GM19452 (cell line): ENCODE data around the gene SMTNL2.
"Not testable (repeated sequence)": the region's sequence is repeated elsewhere in the genome, so short reads cannot be mapped to it uniquely, and the experiment has no call there.

ENCODE experiments used
- ATAC-seq: cut with Tn5 transposase; IDR thresholded peaks from one replicate; pipeline ENCODE4 v1.9.1; 2021; ENCODE audit not compliant: unreplicated experiment

The SMTNL2 gene

DNA sequence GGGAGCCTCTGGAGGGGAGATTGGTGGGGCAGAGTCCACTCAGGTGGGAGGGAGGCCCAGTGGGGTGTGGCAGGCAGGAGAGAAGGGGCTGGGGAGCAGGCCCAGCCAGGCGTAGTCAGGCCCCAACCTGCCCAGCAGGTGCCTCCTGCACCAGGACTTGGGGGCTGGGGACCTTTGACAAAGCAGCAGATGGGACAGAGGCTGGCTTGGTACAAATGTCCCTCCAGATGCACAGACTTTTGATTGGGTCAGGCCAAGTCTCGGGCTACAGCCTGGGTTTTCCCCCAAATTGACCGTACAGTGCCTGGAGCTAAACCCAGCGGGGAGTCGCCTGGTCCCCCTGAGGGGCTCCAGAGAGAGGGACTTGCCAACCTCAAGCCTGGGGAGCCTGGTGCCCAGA is 24.4 kb upstream of the SMTNL2 start:
- ATAC-seq, result no peak

DNA sequence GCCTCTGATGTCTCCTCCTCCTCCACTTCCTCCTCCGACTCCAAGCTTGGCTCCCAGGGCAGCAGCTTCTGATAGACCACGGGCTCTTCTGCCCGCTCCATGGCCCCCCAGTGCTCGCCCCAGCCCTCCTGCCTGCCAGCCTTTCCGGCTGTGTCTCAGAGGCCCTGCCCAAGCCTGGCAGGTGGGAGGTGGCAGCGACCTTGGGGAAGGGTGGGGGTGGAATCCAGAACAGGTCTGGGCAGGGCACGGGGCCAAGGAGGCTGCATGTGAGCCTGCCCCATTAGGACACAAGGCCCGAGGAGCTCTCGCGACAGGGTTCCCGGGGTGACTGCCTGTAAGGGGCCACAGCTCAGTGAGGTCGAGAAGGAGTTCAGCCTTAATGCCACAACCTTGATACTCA is 23.9 kb upstream of the SMTNL2 start, which contains the start of gene GGT6:
GGT6 (minus strand) TSS at position 157 of the 400 bp plus-strand sequence; CDS start at position 101, 56 bp downstream.
- ATAC-seq, result no peak

DNA sequence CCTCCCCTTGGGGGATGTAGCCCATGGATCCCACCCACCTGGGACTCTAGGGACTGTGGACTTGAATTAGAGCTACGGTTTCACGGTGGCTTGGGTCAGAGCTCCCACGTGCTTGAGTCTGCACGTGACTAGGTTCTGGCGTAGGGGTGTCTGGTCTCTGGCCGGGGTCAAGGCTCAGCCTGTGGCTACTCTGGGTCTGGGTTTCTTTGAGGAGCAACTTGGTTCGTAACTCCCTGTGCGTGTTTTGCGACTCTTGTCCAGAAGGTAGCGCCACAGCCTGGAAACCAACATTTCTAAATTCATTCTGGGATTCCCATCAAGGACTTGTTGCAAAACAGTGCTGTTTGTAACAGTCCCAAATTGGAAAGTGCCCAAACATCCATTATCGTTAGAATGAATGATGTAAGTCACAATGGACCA is 23.5 kb upstream of the SMTNL2 start:
- ATAC-seq, result no peak

DNA sequence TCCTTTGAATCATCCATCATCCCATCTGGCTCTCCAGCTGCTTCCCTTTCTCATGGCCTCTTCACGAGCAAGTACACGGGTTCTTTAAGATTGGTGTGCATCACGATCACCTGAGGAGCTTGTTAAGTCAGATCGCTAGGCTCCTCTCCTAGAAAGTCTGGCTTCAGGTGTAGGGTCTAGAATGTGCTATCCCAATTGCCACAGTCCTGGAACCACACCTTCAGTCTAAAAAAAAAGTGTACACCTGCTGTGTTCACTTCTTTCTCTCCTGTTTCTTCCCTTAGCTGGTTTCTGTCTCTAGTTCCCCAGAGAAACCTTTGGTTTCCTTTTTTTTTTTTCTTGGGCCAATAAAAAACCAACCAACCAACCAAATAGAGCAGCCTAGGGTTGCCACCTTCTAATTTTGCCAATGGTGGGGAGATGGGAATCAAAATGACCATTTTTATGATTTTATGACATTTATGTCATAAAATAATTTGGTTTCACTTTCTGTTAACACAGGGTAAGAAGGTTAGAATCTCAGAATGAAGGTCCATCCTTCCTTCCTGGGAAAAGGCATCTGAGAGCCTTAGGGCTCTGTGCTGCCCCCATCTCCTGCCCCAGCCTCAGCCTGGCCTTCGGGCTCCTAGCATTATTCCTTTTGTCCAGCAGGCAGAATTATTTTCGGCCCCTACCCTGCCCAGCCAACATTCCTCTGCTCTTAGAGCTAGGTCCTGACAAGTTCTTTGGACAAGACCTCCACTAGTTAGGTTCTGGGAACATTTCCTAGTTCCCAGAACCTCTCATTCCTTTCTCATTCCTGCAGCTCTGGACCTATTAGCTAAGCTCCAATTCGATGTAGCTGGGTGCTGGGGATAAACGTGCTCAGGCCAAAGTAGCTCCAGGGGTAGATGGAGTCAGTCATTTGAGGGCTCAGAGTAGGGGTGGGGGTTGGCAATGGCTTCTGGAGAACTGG is 22.0 kb upstream of the SMTNL2 start:
- no peak for ATAC-seq

DNA sequence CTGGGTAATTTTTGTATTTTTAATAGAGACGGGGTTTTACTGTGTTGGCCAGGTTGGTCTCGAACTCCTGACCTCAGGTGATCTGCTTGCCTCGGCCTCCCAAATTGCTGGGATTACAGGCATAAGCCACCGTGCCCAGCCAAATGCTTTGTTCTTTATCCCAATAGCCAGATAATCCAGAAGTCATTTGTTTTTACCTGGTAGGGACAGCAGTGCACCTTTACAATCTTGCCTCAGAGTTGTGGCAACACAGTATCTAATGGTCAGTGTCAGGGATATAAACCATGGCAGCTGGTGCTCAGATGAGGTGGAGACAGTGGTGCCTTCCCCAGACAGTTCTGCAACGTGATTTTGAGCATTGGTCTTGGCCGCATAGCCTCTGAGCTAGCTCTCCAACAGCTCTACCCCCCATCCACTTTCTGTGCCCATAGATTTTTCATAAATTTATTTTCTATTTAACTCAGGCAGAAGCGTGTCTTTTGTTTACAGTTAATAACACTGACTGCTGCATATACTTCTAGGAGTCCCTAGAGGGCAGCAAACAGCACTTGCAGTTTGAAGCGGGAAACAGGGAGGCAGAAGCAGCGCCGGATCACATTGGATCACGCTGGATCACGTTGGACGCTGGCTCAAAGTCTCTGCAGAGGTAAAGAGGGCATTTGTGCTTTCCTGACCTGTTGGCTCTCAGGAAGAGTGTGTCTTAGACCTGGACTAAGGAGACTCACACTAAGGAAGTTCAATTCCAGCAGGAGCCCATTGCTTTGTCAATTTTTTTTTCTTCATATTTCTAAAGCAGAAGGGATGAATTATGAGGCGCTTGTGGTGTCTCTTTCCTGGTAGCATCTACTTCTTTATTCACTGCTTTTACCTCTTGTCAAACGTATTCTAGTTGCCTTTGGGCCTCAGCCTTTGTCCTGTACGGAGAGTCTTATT is 18.9 kb upstream of the SMTNL2 start:
- ATAC-seq, result no peak

DNA sequence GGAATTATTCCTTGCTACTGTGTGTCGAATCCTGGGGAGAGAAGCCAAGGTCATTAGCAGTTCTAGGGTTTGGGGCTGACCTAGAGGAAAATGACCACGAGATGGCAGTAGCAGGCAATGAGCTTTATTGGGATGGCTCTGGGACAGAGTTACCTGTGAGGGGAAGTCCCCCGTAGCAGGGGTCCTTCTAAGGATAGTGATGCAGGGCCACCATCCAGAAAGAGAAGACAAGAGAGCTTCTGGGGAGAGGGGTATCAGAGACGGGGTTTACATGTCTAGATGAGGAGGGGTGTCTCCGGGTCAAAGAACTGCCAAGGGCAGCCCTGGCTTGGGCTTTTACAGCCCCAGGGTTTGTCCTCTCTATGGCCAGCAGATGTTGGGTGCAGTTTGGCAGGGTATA is 17.5 kb upstream of the SMTNL2 start:
- no peak for ATAC-seq

DNA sequence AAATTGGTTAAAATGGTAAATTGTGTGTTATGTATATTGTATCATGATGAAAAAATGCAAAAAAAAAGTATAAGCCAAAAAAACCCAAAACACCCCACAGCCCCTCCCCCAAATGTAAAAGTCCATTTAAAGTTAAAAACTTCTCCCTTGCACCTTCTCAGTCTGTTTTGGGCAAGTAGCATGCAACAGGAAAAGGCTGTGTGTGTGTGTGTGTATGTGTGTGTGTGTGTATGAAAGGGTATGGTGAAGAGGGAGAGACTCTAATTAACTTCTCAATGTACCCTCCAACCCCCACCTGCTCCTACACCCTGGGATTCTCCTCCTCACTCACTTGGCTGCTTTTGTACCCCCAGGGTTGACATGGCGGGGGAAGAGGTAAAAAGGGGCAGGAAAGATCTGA is 14.7 kb upstream of the SMTNL2 start:
- ATAC-seq, result no peak

DNA sequence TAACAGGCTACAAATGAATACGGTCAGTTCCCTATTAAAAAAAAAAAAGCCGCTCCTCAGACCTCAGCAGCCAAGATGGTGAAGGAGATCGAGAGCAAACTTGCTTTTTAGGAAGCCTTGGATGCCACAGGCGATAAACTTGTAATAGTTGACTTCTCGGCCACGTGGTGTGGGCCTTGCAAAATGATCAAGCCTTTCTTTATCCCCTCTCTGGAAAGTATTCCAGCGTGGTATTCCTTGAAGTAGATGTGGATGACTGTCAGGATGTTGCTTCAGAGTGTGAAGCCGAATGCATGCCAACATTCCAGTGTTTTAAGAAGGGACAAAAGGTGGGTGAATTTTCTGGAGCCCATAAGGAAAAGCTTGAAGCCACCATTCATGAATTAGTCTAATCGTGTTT is 12.2 kb upstream of the SMTNL2 start:
- ATAC-seq, result no peak

DNA sequence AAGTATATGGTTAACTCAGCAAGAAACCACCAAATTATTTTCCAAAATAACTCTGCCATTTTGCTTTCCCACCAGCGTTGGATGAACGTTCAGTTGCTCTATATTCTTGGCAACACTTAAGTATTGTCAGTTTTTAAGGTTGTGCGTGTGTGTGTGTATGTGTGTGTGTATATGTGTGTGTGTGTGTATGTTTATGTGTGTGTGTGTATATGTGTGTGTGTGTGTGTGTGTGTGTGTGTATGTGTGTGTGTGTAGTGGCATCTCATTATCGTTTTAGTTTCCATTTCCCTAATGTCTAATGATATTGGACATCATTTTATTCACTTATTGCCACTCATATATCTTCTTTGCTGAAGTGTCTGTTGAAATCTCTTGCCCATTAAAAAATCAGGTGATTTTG is 11.2 kb upstream of the SMTNL2 start:
- ATAC-seq, result no peak

DNA sequence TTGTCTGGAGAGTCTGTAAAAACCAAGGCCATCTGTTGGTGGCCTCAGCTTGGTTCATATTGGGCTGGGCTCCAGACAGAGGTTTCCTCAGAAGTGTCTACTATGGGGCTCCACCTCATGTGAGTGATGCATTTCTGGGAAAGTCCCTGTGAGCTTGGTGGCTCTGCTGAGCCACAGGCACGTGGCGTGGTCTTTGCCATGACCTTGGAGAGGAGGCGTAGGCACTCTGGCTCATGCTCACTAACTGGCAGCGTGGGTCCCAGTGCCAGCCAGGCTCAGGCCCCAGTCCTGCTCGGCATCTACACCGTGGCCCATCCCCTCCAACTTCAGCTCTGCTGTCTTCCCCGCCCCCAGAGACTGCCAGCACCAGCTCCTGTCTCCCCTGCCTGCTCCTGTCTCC is 10.7 kb upstream of the SMTNL2 start:
- no peak for ATAC-seq

DNA sequence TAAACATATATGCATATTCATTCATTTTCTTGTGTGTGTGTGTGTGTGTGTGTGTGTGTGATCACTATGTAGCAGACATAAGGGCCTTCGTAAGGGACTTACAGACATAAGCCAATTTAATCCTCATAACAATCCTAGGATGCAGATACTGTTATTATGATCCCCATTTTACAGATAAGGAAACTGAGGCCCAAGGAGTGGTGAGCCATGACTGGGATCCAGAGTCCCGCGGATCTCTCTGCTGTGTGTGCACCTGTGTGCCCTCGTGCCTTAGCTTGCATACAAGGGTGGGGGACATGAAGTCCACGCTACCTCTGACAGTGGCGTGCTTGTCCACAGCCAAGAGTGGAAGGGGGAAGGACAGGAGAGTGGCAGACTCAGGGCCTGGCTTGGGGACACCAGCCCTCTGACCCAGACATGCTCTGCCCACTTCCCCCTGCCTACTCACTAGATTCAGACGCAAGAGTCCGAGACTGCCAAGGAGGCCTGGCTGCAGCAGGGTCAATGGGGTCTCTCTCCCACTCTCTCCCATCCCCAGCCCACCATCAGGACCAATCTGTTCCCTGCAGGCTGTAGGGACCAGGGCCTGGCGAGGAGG is 9.8 kb upstream of the SMTNL2 start:
- no peak for ATAC-seq

DNA sequence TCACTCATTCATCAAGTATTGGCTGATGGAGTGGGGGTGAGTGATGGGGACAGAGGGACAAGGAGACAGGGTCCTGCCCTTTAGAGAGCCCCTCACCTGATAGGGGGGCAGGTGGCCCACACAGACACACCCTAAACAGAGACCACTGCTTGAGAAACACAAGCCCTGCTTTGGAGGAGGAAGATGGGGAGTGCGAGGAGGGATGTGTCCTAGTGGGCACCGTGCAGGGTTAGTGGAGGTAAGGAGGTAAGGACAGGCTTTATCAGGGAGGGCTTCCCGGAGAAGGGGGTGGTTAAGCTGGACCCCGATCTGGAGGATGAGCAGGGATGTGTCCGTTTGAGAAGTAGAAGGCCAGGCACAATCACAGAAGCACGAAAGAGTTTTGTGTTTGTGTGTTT is 8.2 kb upstream of the SMTNL2 start:
- ATAC-seq, result no peak

DNA sequence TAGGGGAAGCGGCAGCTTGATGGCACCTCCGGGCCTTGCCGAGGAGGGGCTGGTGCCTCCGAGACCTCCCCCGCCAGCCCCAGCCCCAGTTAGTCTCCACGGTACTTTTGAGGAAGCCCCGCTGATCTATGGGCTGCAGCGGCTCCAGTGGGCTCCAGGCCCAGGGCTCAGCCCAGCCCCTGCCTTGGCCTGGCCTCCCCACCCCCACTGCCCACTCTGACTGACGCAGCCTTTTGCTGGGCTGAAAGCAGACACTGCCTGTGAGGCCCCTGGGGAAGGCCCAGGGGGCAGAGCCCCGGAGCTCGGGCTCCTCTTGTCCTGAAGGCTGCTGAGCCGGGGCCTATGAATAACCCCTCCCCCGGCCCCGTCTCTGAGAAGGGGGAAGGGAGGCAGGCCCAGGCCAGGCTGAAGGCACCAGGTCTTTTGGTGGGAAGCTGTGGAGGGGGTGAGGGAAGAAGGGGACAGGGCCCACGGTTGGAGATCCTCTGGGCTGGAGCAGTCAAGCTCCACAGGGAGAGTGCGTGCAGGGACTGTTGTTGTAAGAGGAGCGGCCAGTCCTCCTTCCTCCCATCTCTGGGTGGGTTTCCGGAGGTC is 7.5 kb upstream of the SMTNL2 start:
- ATAC-seq, result no peak

DNA sequence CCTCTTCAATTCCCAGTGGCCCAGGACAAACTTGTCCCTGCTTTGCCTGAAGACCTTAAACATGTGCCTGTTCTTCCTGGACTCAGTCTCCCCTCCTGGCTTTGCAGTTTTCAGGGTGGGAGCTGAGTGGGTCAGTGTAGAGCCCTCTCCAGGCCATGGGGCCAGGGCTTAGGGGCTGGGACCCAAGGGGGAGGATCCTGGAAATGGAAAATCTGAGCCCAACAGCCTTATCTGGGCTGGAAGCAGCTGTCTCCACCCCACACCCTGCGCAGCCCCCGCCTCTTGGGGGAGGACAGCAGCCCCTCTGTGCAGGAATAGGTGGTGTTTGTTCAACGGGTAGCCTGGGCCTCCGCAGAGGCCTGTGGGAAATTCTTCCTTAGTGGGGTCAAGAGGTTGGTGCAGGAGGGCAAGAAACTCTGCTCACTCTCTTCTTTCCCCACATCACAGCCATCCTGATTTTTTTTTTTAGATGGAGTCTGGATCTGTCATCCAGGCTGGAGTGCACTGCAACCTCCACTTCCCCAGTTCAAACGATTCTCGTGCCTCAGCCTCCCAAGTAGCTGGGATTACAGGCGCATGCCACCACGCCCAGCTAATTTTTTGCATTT is 6.8 kb upstream of the SMTNL2 start:
- ATAC-seq, result no peak

DNA sequence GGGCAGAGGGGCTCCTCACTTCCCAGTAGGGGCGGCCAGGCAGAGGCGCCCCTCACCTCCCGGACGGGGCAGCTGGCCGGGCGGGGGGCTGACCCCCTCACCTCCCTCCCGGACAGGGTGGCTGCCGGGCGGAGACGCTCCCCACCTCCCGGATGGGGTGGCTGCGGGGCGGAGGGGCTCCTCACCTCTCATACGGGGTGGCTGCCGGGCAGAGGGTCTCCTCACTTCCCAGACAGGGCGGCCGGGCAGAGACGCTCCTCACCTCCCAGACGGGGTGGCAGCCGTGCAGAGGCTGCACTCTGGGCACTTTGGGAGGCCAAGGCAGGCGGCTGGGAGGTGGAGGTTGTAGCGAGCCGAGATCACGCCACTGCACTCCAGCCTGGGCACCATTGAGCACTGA is 6.0 kb upstream of the SMTNL2 start:
- not testable (repeated sequence) for ATAC-seq

DNA sequence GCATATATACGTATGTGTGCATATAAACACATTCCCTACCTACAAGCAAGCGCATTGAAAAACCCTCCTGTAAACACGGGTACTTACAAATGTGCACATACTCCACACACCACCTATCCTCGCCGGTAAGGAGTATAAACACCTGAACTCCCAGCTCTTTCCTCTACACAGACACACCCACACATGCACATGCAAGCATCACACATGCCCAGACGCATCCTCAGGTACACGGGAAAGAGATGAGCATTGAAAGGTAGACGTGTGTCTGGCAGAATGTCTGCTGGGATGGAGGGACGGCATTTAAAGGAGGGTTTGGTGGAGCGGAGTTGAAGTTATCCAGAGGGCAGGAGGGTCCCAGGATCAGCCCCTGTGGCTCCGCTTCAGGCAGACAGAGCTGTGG is 4.7 kb upstream of the SMTNL2 start:
- no peak for ATAC-seq

DNA sequence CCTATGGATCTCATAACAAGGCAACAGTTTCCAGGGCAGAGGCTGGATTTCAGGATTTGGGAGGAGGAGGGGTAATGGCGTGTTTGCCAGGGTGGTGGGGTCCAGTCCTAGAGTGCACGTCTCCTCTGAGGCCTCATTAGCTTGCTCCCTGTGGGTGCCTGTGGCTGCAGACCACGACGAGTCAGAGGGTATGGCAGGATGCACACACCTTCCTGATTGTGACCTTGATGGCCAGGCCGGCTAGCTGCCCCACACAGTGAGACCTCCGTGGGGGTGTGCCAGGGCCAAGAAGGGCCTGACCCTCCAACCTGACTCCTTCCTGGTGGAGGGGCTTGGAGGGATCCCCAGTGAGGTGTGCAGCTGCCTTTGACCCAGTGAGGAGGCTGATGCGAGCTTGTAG is 4.0 kb upstream of the SMTNL2 start:
- ATAC-seq, result no peak

DNA sequence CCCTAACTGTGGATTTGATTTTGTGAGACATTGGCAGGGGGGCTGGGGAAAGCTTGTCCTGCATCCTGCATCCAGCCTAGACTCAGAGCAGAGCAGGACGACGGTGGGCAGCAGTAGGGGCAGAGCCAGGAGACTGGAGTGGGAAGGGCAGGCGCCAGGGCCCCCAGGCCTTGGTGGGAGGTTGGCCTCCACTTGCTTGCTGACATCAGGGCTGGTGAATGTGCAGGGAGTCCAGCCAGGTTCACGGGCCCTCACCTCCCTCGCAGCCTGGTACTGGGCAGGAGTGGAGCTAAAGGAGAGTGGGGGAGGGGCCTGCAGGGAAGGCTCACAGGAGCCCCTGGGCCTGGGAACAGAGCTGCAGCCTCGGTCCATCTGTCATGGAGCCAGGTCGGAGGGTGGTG is 2.2 kb upstream of the SMTNL2 start:
- no peak for ATAC-seq

DNA sequence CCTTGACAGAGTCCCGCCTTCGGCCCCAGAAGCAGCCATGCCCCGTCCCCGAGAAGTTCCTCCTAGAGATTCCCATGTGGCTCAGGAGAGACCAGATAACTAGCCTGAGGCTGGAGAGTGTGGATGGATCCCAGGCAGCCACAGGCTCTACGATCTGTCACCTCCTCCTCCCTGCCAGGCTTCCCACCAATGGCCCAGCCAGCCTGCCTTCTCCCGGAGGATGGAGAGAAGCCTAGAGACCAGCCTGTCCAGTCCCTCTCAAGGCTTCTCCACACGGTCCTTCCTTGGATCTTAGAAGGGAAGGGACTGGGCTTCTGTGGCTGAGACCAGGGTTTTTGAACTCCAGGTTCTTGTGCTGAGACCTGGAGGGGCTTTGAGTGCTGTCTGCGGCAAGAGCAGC is 1.6 kb upstream of the SMTNL2 start:
- ATAC-seq, result no peak

DNA sequence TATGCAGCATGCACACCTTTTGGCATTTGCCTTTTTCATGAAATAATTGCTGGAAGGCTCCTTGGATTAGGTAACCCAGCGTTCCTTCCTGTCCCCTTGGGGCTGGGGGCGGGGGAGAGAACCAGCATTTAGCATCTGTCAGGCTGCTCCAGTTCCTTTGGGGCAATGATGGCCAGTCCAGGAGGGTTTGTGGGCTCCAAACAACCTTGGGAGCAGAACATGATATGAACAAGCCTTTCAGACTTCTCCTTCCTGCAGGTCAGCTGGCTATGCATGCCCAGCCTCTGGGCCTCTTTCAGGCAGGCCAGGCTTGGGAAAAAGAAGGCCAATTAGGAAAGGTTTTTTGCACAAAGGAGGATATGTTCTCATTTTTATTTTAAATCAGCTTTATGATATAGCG is 1.1 kb upstream of the SMTNL2 start:
- ATAC-seq, result no peak

DNA sequence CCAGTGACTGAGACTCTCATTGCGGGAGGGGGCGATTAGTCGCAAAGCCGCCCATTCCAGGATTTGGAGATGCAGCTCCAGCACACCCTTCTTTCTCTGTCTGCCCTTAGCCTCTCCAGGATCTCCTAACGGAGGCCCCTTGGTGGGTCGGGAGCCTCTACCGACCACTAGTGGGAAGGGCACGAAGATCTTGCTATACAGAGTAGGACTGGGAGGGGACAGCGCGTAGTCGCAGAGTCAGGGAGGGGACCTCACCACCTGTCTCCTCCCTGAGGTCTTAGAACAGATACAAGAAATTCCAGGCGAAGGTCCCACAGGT is 588 bp upstream of the SMTNL2 start:
- no peak for ATAC-seq
